GM19455 (cell line): Measurements from ENCODE around the gene NELFA.

Experiments
- ATAC-seq: cut with Tn5 transposase; IDR thresholded peaks from one replicate; pipeline ENCODE4 v1.9.1; 2021; ENCODE audit not compliant: unreplicated experiment

NELFA gene

DNA sequence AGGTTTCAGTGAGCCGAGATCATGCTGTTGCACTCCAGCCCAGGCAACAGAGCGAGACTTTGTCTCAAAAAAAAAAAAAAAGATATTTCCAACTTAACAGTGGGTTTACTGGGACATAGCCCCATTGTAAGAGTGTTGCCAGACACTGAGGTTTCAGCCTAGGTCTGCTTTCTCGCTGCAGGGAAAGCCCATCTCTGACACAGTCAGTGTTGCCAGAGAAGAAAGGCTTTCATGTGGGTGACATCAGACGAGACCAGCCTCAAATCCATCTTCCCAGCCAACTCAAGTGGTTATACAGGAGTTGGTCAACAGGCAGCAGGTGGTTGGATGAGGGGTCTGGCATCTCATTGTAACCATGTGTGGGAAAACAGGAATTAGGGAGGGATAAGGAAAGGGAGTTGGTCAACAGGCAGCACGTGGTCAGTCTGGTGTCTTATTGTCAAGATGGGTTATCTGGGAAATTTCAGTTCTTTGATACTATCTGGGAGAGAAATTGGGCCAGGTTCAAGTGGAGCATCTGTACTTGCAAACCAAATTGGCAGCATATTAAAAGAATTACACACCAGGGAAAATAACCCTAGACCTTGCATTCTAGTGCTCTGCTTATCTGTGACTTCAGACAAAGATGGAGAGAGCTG, 41.1 kb downstream of the NELFA start:
- no peak for ATAC-seq

DNA sequence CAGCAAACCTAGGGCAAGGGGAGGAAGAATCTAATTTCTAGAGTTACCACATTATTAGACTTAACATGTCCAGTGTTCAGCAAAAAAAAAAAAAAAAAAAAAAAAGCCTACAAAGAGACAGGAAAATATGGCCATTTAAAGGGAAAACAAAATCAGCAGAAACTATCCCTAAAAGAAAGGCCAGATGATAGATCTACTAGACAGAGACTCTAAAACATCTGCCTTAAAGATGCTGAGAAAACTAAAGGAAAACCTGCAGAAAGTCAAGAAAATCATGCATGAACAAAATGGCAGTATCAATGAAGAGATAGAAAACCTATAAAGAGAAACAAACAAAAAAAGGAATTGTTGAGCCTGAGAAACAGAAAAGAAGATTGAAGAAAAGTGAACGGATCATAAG, 43.8 kb downstream of the NELFA start:
- no peak for ATAC-seq

DNA sequence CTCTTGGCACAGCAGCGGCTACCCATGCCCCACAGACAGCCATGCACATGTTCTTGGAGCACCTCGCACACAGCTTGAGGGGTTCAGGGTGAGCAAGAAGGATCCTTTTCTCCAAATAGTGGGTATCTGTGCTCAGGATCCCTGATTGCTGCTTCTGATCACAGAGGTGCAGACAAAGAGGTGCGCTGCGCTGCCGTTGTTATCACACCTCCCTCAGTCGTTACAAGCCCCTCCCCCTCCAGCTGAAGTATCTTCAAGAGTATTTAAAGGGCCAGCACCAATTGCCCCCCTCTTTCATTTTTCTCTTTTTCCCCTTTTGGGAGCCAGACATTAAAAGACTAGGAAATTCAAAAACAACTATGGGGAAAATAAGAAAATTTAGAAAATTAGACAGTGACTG, 44.3 kb downstream of the NELFA start:
- ATAC-seq = no peak

DNA sequence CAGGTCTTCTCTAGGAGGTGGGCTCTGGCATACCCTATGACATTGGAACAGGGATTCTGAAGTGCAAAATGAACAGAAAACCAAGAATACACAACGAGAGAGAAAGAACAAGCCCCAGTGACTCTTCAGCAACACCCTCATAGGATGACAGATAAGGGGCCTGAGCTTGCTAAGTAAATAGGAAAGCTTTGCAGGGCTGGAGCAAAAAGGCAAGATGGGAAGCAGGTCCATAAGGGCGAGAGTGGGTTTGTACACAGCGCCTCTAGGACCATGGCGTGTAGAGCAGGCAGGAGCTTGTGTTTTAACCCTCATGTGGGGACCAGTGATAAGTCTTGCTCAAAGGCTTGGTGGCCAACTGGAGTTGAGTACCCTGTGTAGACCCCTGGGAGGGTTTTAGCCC, 45.8 kb downstream of the NELFA start:
- ATAC-seq = no peak

DNA sequence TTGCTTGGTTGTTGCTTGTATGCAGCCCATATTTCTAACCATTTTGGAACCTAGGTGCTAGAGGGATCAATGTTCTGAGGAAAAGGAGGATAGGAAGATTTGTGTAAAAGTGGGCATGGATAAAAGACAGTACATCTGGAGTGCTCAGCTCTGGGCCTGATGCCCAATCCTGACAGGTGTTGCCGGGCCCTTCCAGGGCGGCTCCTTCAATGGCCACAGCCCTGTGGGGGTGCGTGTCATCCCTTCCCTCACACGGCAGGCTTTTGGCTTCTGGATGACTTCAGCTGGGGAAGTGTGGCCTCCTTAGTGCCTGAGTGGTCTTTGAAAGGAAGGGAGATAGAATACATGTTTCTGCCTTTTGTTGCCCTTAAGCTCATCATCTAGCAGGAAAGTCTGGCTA, 47.2 kb downstream of the NELFA start:
- ATAC-seq = no peak

DNA sequence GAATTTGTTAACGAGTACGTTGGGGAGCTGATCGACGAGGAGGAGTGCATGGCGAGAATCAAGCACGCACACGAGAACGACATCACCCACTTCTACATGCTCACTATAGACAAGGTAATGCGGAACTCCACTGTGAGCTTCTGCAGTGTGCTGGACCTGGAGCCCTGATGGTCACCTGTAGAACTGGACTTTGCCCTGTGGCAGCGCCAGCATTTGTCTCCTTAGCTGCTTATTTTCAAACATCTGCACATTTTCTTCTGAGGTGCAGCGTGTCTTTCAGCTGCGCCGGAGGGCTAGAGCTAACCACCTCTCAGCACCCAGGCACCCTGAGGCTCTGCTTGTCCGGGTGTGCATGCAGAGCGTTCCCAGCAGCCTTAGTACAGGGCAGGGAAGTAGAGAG, 47.7 kb downstream of the NELFA start:
- no peak for ATAC-seq

DNA sequence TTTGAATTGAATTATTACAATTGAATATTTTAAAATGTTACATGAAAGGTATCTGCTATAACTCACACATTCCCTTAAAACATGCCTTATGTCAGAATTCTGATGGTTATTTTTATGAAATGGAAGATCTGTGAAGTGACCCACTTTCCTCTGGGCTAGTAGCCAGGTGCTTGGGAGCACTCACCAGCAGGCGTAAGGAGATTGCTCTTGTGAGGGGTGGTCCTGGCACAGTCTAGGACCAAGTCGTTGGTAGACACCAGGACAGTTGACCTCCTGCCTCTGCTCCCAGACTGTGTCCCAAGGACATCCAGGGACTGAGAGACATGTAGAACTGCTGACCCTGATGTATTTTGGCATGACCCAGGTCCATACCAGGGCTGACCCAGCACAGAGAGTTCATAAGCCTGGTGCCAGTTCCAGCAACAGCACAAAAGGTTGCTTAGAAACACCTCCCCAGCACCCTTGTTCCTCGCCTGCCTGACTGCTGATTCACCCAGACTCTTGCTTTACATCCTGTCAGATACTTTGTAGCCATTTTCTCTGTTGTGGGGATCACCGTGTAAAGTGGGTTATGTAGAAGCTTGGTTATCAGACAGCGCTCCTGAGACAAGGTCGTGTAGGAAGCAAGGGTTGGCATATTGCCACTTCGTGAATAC, 48.5 kb downstream of the NELFA start:
- ATAC-seq = no peak

DNA sequence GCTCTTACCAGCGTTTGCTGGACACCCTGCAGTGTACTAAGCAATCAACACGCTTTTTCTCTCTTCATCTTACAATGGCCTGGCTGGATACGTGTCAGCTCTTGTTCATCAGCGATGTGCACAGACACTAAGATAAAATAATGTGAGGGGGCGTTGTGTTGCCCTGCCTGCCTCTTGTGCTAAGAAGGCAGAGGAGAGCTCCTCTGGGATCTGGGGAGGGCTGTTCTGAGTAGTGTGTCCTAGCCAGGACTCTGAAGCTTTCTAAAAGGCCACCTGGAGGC, 49.7 kb downstream of the NELFA start:
- ATAC-seq = no peak

DNA sequence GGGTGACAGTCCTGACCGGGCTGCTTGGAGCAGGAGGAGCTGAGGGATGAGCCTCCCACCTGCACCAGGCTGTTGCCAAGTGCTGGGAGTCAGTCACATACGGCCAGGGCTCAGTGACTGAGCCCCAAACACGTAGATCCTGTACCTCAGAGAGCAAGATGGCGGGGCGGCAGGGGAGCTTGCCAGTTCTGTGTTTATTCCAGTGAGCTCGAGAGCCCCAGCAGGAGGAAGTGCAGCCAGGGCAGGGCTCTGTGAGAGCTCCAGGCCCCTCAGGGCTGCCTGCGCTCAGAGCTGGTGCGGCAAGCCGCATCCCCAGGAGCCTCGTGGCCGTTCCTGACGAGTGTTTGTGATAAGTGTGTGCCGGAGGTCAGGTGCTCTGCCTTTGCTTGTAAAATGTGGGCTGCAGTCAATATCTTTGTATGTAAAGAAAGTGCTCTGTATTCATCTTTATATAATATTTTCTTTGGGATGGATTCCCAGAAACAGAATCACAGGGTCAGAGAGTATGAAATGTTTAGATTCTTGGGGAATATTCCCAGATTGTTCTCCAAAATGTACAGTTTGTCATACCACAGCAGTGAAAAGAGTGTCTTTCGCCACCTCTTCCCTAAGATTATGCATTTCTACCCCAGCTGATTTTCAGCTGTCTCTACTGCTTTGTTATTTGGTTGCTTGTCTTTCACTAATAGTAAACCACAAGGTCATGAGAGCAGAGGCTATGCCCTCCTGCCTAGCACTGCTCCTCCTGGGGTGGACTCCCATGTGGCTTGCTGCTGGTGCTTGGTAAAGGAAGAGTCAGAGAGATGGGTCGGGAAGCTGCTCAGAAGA, 50.3 kb downstream of the NELFA start:
- ATAC-seq = no peak

DNA sequence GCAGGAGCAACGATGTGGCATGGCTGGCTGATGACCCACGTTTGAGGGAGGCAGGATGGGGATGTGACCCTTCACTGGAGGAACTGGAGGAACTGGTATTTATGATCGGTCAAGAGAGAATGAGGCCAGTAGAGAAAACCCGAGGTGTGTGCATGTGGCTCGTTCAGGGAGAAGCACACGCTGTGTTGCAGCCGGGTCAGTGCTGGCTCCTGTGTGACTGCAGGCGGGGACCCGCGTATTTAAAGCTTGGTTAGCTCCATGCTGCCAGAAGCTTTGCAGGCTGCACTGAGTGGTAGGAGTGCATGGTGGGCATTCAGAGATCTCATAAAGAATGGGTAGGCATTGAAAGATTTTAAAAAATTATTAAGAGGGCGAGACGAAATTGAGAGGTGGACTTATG, 52.1 kb downstream of the NELFA start:
- ATAC-seq = no peak

DNA sequence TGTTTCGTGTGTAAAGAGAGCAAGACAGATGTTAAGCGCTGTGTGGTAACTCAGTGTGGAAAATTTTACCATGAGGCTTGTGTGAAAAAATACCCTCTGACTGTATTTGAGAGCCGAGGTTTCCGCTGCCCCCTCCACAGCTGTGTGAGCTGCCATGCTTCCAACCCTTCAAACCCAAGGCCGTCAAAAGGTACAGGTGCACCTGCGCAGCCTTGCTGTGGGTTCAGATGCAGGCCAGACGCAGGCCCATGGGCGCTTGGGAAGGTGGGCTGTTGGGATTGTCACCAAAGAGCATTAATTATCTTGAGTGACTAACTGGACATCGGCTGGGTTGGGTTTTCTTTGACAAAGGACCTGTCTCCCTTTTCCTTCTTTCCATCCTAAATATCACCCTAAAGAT, 55.4 kb downstream of the NELFA start:
- no peak for ATAC-seq

DNA sequence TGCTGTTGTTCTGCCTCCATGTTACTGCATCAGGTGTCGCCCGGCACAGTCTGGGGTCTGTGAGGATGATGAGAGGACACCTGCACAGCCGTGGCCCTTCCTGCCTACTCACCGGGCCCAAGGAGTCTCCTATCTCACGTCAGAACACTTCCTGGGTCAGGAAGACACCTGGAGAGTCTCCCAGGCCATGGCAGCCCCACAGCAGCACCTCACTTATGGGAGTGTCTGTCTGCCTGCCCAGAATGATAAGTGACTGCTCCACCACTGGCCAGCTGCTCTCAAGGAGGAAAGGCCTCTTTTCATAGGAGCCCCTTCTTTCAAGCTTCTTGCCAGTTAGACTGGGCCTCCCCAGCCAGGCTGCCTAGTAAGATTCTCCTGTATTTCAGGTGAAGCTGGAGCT, 56.1 kb downstream of the NELFA start:
- no peak for ATAC-seq

DNA sequence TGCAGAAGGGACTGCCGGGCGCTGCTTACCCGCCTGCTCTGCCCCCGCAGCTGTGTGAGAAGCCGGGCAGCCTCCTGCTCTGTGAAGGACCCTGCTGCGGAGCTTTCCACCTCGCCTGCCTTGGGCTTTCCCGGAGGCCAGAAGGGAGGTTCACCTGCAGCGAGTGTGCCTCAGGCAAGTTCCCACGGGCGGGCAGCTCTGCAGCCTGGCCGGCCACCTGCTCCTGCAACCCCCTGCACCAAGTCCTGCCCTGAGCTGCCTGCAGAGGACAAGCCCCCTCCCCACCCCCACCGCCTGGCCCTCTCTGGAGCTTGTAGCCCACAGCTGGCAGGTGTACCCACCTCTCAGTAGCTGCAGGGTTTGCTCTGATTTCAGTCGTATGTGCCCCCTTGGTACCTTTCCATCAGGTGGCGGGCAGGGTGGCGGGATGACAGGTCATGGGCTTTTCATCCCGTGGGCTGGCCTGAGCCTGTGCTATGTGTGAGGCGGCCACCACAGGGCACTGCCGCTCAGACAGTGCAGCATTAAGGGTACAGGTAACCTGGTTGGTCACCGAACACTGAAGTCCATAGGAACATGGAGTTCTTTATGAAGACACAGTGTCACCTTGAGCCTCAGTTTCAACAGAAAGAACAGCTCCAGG, 56.6 kb downstream of the NELFA start:
- no peak for ATAC-seq

DNA sequence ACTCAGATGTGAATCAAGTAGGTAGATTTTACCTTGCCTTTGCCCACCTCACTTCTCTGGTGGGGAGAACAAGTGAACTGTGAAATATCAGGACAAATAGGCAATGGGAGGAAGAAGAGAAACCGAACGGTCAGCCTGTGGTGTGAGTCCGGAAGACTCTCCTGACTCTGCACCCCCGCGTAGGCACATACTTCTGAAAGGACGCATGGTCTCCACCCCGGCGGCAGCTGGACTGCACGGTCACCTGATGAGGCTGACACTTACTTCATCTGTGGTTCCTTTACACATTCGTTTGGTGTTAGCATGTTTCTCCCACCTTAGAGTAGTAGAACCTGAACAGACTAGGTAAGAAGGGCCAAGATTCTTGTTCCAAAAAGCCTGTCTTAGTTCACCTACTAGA, 58.4 kb downstream of the NELFA start:
- no peak for ATAC-seq

DNA sequence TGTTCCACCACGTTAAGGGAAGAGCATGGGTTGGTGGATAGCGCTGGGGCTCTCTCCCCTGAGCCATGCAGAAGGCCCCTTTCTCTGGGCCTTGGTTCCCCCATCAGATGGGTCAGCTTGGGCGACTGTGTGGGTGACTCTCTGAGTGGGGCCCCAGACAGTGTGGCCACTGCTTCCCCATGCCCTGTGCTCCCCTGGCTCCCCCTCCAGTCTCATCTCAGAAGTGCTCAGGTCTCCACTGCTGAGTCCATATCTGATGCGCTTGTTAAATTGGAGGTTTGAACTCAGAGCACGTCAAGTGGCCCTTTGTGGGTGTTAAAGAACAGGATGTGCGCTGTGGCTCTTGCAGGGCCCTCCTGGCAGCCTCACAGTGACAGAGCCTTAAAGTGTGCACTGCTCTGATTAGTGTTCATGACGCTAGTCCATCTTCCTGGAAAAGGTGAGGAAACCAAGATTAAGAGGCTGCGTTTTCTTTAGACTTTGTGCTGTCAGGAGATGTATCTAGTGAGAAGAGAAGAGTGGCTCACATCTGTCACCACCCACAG, 59.8 kb downstream of the NELFA start:
- no peak for ATAC-seq

DNA sequence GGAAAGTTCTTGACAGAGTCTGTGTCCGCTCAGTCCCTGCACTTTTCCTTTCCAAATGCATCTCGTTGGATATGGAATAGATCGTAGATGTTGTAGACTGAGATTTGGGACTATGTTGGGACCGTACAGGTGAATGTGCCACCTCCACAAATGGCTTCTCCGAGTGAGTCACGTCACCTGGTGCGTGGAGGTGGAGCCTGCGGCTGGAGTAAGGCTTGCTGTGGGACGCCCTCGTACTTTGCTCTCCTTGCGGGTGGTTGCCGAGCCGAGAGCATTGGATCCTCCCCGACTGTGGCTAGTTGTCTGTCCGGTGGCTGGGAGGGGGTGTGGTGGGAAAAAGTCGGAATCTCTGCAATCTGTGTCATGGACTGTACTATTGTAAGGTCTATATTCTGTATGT, 60.5 kb downstream of the NELFA start:
- no peak for ATAC-seq

DNA sequence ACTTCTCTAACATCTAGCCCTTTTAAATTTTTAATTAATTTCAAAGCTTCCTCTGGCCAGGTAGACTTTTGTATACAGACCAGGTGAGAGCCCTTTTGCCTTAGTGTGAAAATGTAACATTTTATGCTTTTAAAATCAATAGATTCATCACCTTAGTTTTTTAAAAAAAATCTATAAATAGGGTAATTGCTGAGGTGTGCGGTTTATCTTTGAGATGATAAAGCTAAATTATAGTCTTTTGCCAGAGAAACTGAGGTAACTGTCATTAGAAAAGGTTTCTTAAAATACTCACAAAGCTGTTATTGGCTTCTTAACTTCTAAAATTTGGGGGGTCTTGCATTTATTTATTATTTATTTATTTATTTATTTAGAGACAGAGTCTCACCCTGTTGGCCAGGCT, 62.9 kb downstream of the NELFA start:
- no peak for ATAC-seq

DNA sequence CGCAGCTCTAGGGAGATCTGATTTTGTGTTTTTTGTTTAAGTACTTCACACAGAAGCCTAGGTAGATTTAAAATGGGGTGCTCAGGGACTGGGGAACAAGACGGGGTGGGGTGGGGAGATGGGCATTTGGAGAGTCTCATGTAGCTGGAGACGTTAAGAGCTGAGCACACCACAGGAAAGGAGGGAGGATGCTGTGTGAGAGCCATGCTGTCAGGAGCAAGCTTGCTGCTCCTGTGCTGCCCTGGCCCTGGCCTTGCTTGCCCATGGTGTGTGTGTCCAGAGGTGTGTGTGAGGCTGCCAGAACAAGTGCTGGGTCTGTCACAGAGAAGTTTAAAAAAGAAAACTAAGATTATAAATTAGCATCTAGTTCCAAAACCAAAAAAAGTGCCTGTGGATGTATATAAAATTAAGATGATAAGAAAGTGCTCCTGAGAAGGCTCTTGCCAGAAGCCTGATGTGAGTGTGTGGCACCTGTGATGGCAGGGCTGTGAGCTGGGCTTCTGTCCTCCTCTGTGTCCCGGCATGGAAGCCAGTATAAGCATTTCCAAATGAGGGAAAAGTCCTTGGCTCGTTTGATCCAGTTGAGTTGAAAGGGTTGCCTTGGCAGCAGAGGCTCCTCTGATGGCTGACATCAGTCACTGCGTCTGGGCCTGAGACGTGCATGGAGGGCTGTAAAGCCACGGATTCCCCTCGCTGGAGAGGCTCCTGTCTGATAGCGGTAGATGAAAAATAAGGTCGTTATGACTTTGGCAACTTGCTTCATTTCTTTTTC, 63.5 kb downstream of the NELFA start:
- ATAC-seq = no peak

DNA sequence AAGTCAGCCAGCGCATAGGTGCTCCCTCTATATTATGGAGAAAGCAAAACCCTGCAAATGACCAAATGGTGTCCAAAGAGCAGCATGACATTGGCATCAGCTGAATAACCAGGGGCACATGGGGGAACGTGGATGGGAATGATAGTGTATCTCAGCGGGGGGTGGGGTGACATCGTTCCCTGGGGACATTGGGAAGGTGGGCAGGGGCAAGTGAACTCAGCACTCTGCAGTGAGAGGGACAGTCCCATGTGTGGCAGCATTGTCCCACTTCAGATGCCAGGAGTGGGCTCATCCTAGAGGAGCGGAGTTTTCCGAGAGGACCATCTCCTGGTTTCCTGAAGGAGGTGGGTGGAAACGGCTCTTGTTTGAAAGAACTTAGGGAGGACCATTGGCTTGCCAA, 64.8 kb downstream of the NELFA start:
- ATAC-seq = no peak

DNA sequence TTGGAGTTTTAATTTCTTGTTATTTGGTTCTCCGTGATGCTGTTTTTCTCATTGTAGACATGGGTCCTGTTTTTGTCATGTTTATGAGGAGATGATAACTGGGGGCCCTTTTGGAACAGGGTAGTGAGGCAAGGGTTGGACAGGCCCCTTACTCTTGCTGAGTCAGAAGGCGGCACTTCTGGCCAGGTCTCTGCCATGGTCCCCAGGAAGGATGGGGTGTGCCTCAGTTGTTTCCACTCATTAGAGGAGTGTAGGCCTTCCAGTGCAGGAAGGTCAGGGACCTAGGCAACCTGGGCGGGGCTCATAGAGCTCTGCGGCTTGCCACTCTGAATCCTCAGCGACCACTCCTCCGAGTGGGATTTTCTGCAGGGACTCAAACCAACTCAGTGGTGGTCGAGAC, 68.2 kb downstream of the NELFA start:
- ATAC-seq = no peak
